Stomach (tissue), 9 donors: ENCODE results near the gene CORO2B. TPM values are rescaled to one million over a fixed set of nuclear protein-coding genes. Genes with fewer than 3 reads are reported as not detected.

Experiments used
- DNase-seq, 2 donors: peaks; one replicate each; pipeline versions ENCODE4 v3.0.0 to v3.0.0-alpha.2; 2013 to 2019
- H3K27ac ChIP-seq, 5 donors: fragments of 200-600 bp in 4 of 5; sonication (generic) in 4 of 5; one replicate each; pipeline ENCODE4 v1.5.1; 2013 to 2019; ENCODE audit warnings: mild to moderate bottlenecking in 1 of 5, moderate library complexity in 1 of 5
- H3K27me3 ChIP-seq, 3 donors: fragments of 200-600 bp; sonication (generic); one replicate each; pipeline ENCODE4 v1.5.1; 2017 to 2019; ENCODE audit warnings: mixed run types in 1 of 3
- H3K36me3 ChIP-seq, 4 donors: fragments of 200-600 bp; sonication (generic); 1 replicate in 3 of 4; 2 replicates in 1 of 4; pipeline ENCODE4 v1.5.1; 2016 to 2019
- H3K4me1 ChIP-seq, 4 donors: fragments of 200-600 bp; sonication (generic); one replicate each; pipeline ENCODE4 v1.5.1; 2016 to 2019
- H3K4me3 ChIP-seq, 4 donors: fragments of 200-600 bp; sonication (generic) in 3 of 4; one replicate each; pipeline ENCODE4 v1.5.1; 2016 to 2019; ENCODE audit warnings: mild to moderate bottlenecking in 1 of 4
- H3K9me3 ChIP-seq, 4 donors: fragments of 200-600 bp; sonication (generic); one replicate each; pipeline ENCODE4 v1.5.1; 2016 to 2019
- CTCF ChIP-seq, 7 experiments: fragments of 450-650 bp in 4 of 7; fragments of 200-600 bp in 3 of 7; sonication (generic) in 3 of 7; IDR thresholded peaks; one replicate each; pipeline ENCODE4 v1.5.1; 2016 to 2019; ENCODE audit warnings: antibody characterized with exemption in 7 of 7, control low read depth in 2 of 7, mild to moderate bottlenecking in 1 of 7
- EP300 ChIP-seq: sonication (generic); formaldehyde crosslinking; IDR thresholded peaks from one replicate; pipeline ENCODE4 v1.6.1; 2017; ENCODE audit warnings: antibody characterized with exemption
- POLR2A ChIP-seq, 4 donors: fragments of 450-650 bp; IDR thresholded peaks; one replicate each; pipeline ENCODE4 v1.6.1; 2016; ENCODE audit warnings: antibody characterized with exemption in 4 of 4, control low read depth in 2 of 4, mild to moderate bottlenecking in 1 of 4, moderate library complexity in 1 of 4
- POLR2AphosphoS5 ChIP-seq, 3 donors: sonication (generic); formaldehyde crosslinking; IDR thresholded peaks; one replicate each; pipeline ENCODE4 v1.6.1; 2016; ENCODE audit warnings: antibody characterized with exemption in 3 of 3
- WGBS, 5 donors: extraction: QIAGEN DNeasy Blood & Tissue Kit in 3 of 5; methylation state at CpG; one replicate each; pipeline versions ENCODE4 v1.1.5 to v1.1.7; 2013 to 2018; 5-methylcytosine and 5-hydroxymethylcytosine counted together
- intact Hi-C: fragments of 100-400 bp; cut with DNase I; formaldehyde crosslinking; loops from one replicate; pipeline ENCODE4 v1.15.1; 2023; ENCODE audit warnings: low total_unique reads
- polyA plus RNA-seq, 3 donors: library from polyadenylated mRNA; stranded (reverse); fragments of 200-250 nt; gene quantifications; one replicate each; pipeline ENCODE4 v1.2.3, GENCODE V29; 2013
- total RNA-seq, 5 donors: library from RNA; depleted of rRNA; stranded (reverse); fragments of >200 nt; gene quantifications; one replicate each; pipeline versions ENCODE4 v1.1.0 to v1.2.3, GENCODE V29; 2014 to 2016
- donor health status: healthy with polysubstance abuse.
- donor health status: Bipolar disorder and iron deficiency.
- donor health status: healthy.

CORO2B gene
- total and polyA plus RNA-seq, 8 donors: 0.89 to 3.7 (median 2.3) TPM; not detected in 1

- peak overlapping the region in 2 of 5 donors; percentile 32 to 54 for H3K27ac ChIP-seq
- no peak overlapping the region for H3K4me3 ChIP-seq
- peaks cover 0 to 24% (median 10%) of the 10 kb centered on the region in 4 donors for H3K4me1 ChIP-seq
- intact Hi-C loops: no loop called here
- no peaks in the 10 kb centered on the region for H3K9me3 ChIP-seq
- no peak for DNase-seq
- TF ChIP-seq EP300 (no peak), POLR2AphosphoS5 (IDR thresholded peaks at IDR 0.05) (no peak), POLR2A (IDR thresholded peaks at IDR 0.05) (no peak), CTCF (IDR thresholded peaks at IDR 0.05) (no peak)
- H3K36me3 ChIP-seq: no peaks in the 10 kb centered on the region
- peaks cover 0 to 14% (median 7%) of the 10 kb centered on the region in 3 donors for H3K27me3 ChIP-seq
- 82 to 92% (median 89%) methylated on average over 9 to 12 of the region's 12 CpGs for WGBS, 5 donors
Measured at GRCh38 chr15:68583936-68584755, 5.4 kb downstream of the CORO2B start.

- no peaks in the 10 kb centered on the region for H3K9me3 ChIP-seq
- intact Hi-C loops: no loop called here
- peak overlapping the region in 2 of 5 donors; percentile 32 to 54 for H3K27ac ChIP-seq
- TF ChIP-seq POLR2AphosphoS5 (IDR thresholded peaks at IDR 0.05) (no peak), EP300 (no peak), CTCF (IDR thresholded peaks at IDR 0.05) (no peak), POLR2A (IDR thresholded peaks at IDR 0.05) (no peak)
- H3K4me3 ChIP-seq: no peak overlapping the region
- H3K4me1 ChIP-seq: peaks cover 0 to 21% (median 5%) of the 10 kb centered on the region in 4 donors
- no peaks in the 10 kb centered on the region for H3K36me3 ChIP-seq
- DNase-seq: no peak
- WGBS, 5 donors: 60 to 83% (median 62%) methylated on average over 13 of the region's 13 CpGs
- peaks cover 0 to 11% (median 0%) of the 10 kb centered on the region in 3 donors for H3K27me3 ChIP-seq
Measured at GRCh38 chr15:68584756-68585573, 6.2 kb downstream of the CORO2B start.

- TF ChIP-seq CTCF (IDR thresholded peaks at IDR 0.05) (no peak), EP300 (no peak), POLR2AphosphoS5 (IDR thresholded peaks at IDR 0.05) (no peak)
- H3K9me3 ChIP-seq: no peaks in the 10 kb centered on the region
- no peak overlapping the region for H3K4me3 ChIP-seq
- 76 to 84% (median 82%) methylated on average over 8 of the region's 8 CpGs for WGBS, 5 donors
- H3K27ac ChIP-seq: peak overlapping the region in 2 of 5 donors; percentile 17 to 54
- peaks cover 0 to 10% (median 0%) of the 10 kb centered on the region in 3 donors for H3K27me3 ChIP-seq
- H3K36me3 ChIP-seq: no peaks in the 10 kb centered on the region
- DNase-seq: no peak
- peaks cover 0 to 27% (median 5%) of the 10 kb centered on the region in 4 donors for H3K4me1 ChIP-seq
- intact Hi-C loops: no loop called here
Measured at GRCh38 chr15:68585574-68586273, 6.9 kb downstream of the CORO2B start.
